A549 (cell line): Measurements from ENCODE around the gene AGAP9.
"Not testable (repeated sequence)": the region's sequence is repeated elsewhere in the genome, so short reads cannot be mapped to it uniquely, and the experiment has no call there.

Source experiments
- CTCF ChIP-seq: fragments of >200 bp; sonication (Bioruptor Twin); formaldehyde crosslinking; IDR thresholded peaks from 3 replicates; pipeline ENCODE4 v1.5.1; 2016
- ELK1 ChIP-seq: fragments of 150-350 bp; IDR thresholded peaks from 2 replicates; pipeline ENCODE4 v1.6.1; 2014; ENCODE audit warnings: low read depth, mild to moderate bottlenecking, low read length
- EP300 ChIP-seq, 2 experiments: fragments of >200 bp; sonication (Bioruptor Twin); formaldehyde crosslinking; IDR thresholded peaks; 2 replicates in 1 of 2; 3 replicates in 1 of 2; pipeline ENCODE4 v1.6.1; 2016 to 2017
- HMGXB4 ChIP-seq: fragments of 250-450 bp; sonication (Bioruptor Pico); IDR thresholded peaks from 2 replicates; pipeline ENCODE4 v1.5.0; 2021; ENCODE audit warnings: mild to moderate bottlenecking, moderate library complexity, borderline replicate concordance
- POLR2A ChIP-seq: IDR thresholded peaks from 2 replicates; pipeline ENCODE4 v1.6.1; 2012; ENCODE audit warnings: mild to moderate bottlenecking, low read length
- REST ChIP-seq: fragments of 200-600 bp; sonication (generic); IDR thresholded peaks from 2 replicates; pipeline ENCODE4 v1.6.1; 2016; ENCODE audit warnings: antibody characterized with exemption, mild to moderate bottlenecking, moderate library complexity

- not testable (repeated sequence) for TF ChIP-seq REST; ELK1; CTCF; HMGXB4 (CRISPR knock-in tag); POLR2A; EP300 (IDR thresholded peaks at IDR 0.05)
Measured at GRCh38 chr10:47552719-47553118, 29.3 kb upstream of the AGAP9 start.
